Karpas-422 (cell line): ENCODE data around the gene C1GALT1. TPM values are rescaled to one million over a fixed set of nuclear protein-coding genes. Genes with fewer than 3 reads are reported as not detected.
"Not testable (repeated sequence)": the region's sequence is repeated elsewhere in the genome, so short reads cannot be mapped to it uniquely, and the experiment has no call there.

Source experiments
- DNase-seq: peaks from one replicate; pipeline ENCODE4 v3.0.0-alpha.2; 2015
- H2AFZ ChIP-seq: fragments of 200-600 bp; sonication (generic); 2 replicates; pipeline ENCODE4 v1.6.1; 2014; ENCODE audit warnings: antibody characterized with exemption, low read length, mixed read lengths
- H3K27ac ChIP-seq: fragments of 200-600 bp; sonication (generic); 2 replicates; pipeline ENCODE4 v1.5.1; 2014; ENCODE audit warnings: mild to moderate bottlenecking, low read length, moderate library complexity
- H3K27me3 ChIP-seq: fragments of 200-600 bp; sonication (generic); 2 replicates; pipeline ENCODE4 v1.6.1; 2014; ENCODE audit warnings: low read length, mixed read lengths
- H3K36me3 ChIP-seq: fragments of 200-600 bp; sonication (generic); 2 replicates; pipeline ENCODE4 v1.6.1; 2014; ENCODE audit warnings: low read length, mixed read lengths; ENCODE audit not compliant: insufficient read depth
- H3K4me1 ChIP-seq: fragments of 200-600 bp; sonication (generic); 2 replicates; pipeline ENCODE4 v1.6.1; 2014; ENCODE audit warnings: mild to moderate bottlenecking, low read length, mixed read lengths
- H3K4me2 ChIP-seq: fragments of 200-600 bp; sonication (generic); 2 replicates; pipeline ENCODE4 v1.6.1; 2014; ENCODE audit warnings: low read length, low read depth, mild to moderate bottlenecking; ENCODE audit not compliant: poor library complexity, severe bottlenecking
- H3K4me3 ChIP-seq: fragments of 200-600 bp; sonication (generic); 2 replicates; pipeline ENCODE4 v1.5.1; 2014; ENCODE audit warnings: mild to moderate bottlenecking, antibody characterized with exemption, low read length, mixed read lengths
- H3K79me2 ChIP-seq: fragments of 200-600 bp; sonication (generic); 2 replicates; pipeline ENCODE4 v1.6.1; 2014; ENCODE audit warnings: mild to moderate bottlenecking, low read length, mixed read lengths
- H3K9ac ChIP-seq: fragments of 200-600 bp; sonication (generic); 2 replicates; pipeline ENCODE4 v1.6.0; 2014; ENCODE audit warnings: low read length
- H3K9me2 ChIP-seq: fragments of 200-600 bp; sonication (generic), shearing (Covaris generic); replicated peaks from 2 replicates; pipeline ENCODE4 v1.6.0; 2014; ENCODE audit warnings: mild to moderate bottlenecking, low read length, moderate library complexity; ENCODE audit not compliant: insufficient read depth
- H3K9me3 ChIP-seq: fragments of 300-700, 200-600 bp; sonication (generic); 2 replicates; pipeline ENCODE4 v1.6.1; 2014; ENCODE audit warnings: low read length, mixed read lengths
- H4K20me1 ChIP-seq: fragments of 200-600 bp; sonication (generic); 2 replicates; pipeline ENCODE4 v1.6.1; 2014; ENCODE audit warnings: mild to moderate bottlenecking, antibody characterized with exemption, low read length, low read depth; ENCODE audit not compliant: insufficient read depth
- total RNA-seq: library from RNA; depleted of rRNA; stranded (reverse); fragments of >200 nt; shearing (Covaris generic); gene quantifications from 2 replicates; pipeline ENCODE4 v1.2.3, GENCODE V29; 2014; ENCODE audit warnings: low replicate concordance; rRNA removed

Gene C1GALT1
- total RNA-seq = 36.7 and 54.1 TPM in 2 replicates

DNA sequence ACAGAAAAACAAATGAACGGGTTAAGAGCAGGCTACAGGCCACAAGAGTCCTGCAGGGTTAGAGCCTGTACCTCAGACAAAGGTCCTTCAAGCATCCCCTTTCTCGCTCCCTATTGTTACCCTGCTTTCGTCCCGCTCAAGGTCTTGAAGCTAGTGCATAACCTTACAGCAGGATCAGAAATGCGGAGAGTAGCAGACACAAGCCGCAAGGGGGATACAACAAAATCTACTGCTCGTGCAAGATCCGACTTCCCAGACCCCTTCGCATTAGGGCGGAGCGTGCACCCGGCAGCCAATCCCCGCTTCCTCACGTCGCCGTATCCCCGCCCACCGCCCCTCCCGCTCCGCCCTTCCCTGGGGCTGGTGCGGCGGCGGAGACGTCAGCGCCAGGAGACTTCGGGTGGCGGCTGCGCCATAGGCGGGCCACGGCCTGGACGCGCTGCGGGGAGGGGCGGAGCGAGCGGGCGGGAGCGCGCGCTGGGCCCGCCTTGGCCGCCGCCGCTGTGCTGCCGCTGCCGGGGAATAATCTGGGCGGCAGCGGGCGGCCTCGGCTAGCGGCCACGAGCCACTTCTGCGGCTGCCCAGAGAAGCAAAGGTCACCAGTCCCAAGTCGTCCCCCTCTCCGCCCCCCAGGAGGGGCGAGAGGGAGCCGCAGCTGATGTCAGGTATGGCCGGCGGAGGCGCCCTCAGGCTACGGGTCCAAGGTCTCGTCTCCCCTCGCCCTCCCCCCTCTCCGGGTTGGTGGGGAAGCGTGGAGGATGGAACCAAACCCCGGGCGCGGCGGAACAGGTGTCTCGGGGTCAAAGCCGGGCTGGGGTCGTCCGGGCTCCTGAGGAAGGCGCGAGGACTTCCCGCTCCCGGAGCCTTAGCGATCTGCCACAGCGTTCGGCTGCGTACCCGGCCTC is at the start of gene C1GALT1:
Gene C1GALT1 (plus strand): TSS at position 389 of the 905 bp plus-strand sequence. CDS start 51,776 bp downstream, outside the sequence.
- no peaks in the 10 kb centered on the region for H3K9me2 ChIP-seq
- H3K27me3 ChIP-seq = no peaks in the 10 kb centered on the region
- no peaks in the 10 kb centered on the region for H3K9me3 ChIP-seq
- H3K27ac ChIP-seq = peak within 1 kb of the TSS; percentile 92
- peaks cover 28% of the 10 kb centered on the region for H3K36me3 ChIP-seq
- H4K20me1 ChIP-seq = no peaks in the 10 kb centered on the region
- H3K4me2 ChIP-seq = peak within 1 kb of the TSS; percentile 96
- H3K79me2 ChIP-seq = peaks cover 49% of the 10 kb centered on the region
- peaks cover 31% of the 10 kb centered on the region for H3K4me1 ChIP-seq
- H3K9ac ChIP-seq = peak within 1 kb of the TSS; percentile 93
- DNase-seq = peak; percentile 99
- H3K4me3 ChIP-seq = peak within 1 kb of the TSS; percentile 88
- peak within 1 kb of the TSS; percentile 72 for H2AFZ ChIP-seq

DNA sequence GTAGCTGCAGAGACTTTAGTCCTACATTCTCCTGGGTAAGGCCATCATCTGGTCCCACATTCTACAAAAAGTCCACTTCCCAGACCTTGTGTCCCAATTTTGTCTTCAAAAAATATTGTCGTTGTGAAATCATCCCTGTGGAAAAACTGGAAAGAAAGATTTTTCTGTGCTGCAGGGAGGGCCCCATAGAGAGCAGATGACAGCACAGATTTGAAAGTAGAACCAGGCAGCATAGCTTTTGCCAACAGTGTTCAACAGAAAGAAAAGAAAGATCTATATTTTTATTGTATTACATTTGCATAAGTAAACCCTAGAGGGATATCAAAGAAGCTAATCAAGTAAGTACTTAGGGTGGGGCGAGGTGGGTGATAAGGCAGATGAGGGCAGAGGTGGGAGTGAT is 48.3 kb upstream of the C1GALT1 start:
- no peak for DNase-seq
- H3K4me3 ChIP-seq = no peak overlapping the region
- no peak overlapping the region for H3K4me2 ChIP-seq
- no peaks in the 10 kb centered on the region for H3K4me1 ChIP-seq
- no peaks in the 10 kb centered on the region for H3K27me3 ChIP-seq
- no peaks in the 10 kb centered on the region for H3K36me3 ChIP-seq
- H3K79me2 ChIP-seq = no peaks in the 10 kb centered on the region
- H4K20me1 ChIP-seq = no peaks in the 10 kb centered on the region
- no peaks in the 10 kb centered on the region for H3K9me2 ChIP-seq
- H2AFZ ChIP-seq = no peak overlapping the region
- H3K27ac ChIP-seq = no peak overlapping the region
- H3K9me3 ChIP-seq = no peaks in the 10 kb centered on the region
- no peak overlapping the region for H3K9ac ChIP-seq

DNA sequence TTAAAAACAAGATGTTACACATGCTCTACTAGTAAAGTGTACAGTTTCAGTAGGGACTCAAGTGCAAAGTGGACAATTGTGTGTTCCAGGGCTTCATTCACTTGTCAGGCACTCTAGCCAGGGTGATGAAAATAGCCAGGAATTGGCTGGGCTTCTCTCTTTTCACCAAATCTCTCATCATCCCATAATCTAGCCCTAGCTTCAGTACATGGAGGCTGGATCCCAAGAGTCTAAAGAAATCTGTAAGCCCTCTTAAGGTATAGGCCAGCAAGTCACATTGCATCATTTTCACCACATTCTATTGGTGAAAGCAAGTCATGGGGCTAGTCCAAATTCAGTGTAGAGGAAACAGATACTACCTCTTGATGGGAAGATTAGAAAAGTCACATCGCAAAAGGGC is 47.3 kb upstream of the C1GALT1 start:
- Histone ChIP-seq H3K36me3 (no peaks in the 10 kb centered on the region), H3K79me2 (no peaks in the 10 kb centered on the region)

DNA sequence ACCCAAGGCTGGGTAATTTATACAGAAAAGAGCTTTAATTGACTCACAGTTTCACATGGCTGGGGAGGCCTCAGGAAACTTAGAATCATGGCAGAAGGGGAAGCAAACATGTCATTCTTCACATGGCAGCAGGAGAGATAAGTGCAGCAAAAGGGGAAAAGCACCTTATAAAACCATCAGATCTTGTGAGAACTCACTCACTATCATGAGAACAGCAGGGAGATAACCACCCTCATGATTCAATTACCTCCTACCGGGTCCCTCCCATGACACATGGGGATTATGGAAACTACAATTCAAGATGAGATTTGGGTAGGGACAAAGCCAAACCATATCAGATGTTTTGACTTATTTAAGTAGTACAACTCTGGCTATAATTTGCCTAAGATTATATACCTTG is 46.4 kb upstream of the C1GALT1 start:
- H3K27ac ChIP-seq, DNase-seq, H3K36me3 ChIP-seq, H3K9me3 ChIP-seq, H3K4me2 ChIP-seq, H2AFZ ChIP-seq, H3K9me2 ChIP-seq, H3K27me3 ChIP-seq, H3K4me3 ChIP-seq, H4K20me1 ChIP-seq, H3K4me1 ChIP-seq, H3K79me2 ChIP-seq, H3K9ac ChIP-seq: not testable (repeated sequence)

More for the DNA sequence above, 47.3 kb upstream of the C1GALT1 start:
- no peak overlapping the region for H2AFZ ChIP-seq
- H3K4me2 ChIP-seq = no peak overlapping the region
- H3K27me3 ChIP-seq = no peaks in the 10 kb centered on the region
- no peak overlapping the region for H3K4me3 ChIP-seq
- no peak overlapping the region for H3K27ac ChIP-seq
- H4K20me1 ChIP-seq = no peaks in the 10 kb centered on the region
- H3K9ac ChIP-seq = no peak overlapping the region
- H3K9me2 ChIP-seq = no peaks in the 10 kb centered on the region
- no peak for DNase-seq
- no peaks in the 10 kb centered on the region for H3K9me3 ChIP-seq
- no peaks in the 10 kb centered on the region for H3K4me1 ChIP-seq

DNA sequence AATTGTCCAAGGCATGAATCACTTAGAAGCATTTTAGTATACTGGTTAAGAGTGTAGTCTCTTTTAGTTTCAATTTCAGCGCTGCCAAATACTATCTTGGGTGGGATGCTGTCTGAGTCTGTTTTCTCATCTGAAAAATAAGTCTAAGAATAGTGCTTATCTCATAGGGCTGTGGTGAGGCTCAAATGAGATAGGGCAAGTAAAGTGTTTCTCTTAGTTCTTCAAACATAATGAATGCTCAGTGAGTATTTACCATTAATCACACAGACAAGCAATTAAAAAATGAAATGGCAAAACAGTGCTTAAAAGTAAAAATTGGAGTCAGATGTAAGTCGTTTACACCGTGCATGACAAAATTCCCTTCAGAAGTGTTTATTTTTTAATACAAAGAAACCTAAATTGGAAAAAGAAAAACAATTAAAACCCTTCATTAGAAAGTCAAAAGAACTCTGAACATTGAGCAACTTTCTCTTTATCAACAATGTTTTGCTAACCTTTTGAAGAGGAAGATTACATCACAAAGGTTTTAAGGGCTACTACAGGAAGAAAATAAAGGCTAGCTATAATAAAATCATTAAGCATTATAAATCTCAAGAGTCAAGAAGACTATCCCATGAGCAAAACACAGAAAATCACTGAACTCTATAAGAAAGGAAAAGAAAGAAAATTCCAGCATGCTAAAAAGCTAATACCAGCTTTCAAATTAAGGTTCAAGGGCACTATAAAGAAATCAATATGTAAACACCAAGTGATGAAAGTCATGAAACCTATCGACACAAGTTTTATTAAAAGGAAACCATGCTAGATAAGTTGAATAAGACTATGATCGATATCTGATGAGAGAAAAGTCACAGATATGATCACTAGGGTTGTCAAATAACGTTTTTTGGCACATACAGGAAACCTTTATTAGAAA is 45.6 kb upstream of the C1GALT1 start:
- DNase-seq = no peak
- Histone ChIP-seq H3K36me3 (no peaks in the 10 kb centered on the region), H3K79me2 (no peaks in the 10 kb centered on the region), H3K4me3 (no peak overlapping the region), H3K4me2 (no peak overlapping the region), H3K9me3 (no peaks in the 10 kb centered on the region), H3K4me1 (no peaks in the 10 kb centered on the region), H3K27me3 (no peaks in the 10 kb centered on the region), H3K9ac (no peak overlapping the region), H2AFZ (no peak overlapping the region), H3K27ac (no peak overlapping the region), H3K9me2 (no peaks in the 10 kb centered on the region), H4K20me1 (no peaks in the 10 kb centered on the region)

DNA sequence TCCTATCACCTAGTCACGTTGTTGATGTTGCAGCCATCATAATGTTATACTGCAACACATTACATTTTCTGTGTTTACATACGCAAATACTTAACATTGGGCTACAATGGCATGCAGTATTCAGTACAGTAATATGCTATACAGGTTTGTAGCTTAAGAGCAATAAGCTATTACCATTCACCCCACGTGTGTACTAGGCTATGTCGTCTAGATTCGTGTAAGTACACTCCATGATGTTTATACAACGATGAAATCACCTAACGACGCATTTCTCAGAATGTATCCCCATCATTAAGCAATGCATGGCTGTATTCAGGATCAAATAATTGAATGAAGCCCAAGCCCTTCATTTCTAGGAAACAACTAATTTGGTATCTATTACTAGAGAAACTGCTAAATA is 43.4 kb upstream of the C1GALT1 start:
- DNase-seq = no peak
- no peaks in the 10 kb centered on the region for H3K27me3 ChIP-seq
- no peaks in the 10 kb centered on the region for H3K9me2 ChIP-seq
- H3K4me3 ChIP-seq = no peak overlapping the region
- no peak overlapping the region for H3K4me2 ChIP-seq
- no peaks in the 10 kb centered on the region for H3K9me3 ChIP-seq
- no peaks in the 10 kb centered on the region for H4K20me1 ChIP-seq
- no peaks in the 10 kb centered on the region for H3K36me3 ChIP-seq
- H3K27ac ChIP-seq = no peak overlapping the region
- H2AFZ ChIP-seq = no peak overlapping the region
- H3K79me2 ChIP-seq = no peaks in the 10 kb centered on the region
- H3K9ac ChIP-seq = no peak overlapping the region
- H3K4me1 ChIP-seq = no peaks in the 10 kb centered on the region

DNA sequence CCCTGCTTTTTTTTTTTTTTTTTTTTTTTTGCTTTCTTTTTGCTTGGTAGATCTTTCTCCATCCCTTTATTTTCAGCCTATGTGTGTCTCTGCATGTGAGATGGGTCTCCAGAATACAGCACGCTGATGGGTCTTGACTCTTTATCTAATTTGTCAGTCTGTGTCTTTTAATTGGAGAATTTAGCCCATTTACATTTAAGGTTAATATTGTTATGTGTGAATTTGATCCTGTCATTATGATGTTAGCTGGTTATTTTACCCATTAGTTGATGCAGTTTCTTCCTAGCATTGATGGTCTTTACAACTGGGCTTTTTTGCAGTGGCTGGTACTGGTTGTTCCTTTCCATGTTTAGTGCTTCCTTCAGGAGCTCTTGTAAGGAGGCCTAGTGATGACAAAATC is 38.9 kb upstream of the C1GALT1 start:
- not testable (repeated sequence) for H4K20me1 ChIP-seq, H3K4me2 ChIP-seq, H3K79me2 ChIP-seq, H3K4me3 ChIP-seq, H2AFZ ChIP-seq, H3K9me3 ChIP-seq, H3K27me3 ChIP-seq, H3K36me3 ChIP-seq, H3K4me1 ChIP-seq, H3K9ac ChIP-seq, DNase-seq, H3K9me2 ChIP-seq, H3K27ac ChIP-seq

DNA sequence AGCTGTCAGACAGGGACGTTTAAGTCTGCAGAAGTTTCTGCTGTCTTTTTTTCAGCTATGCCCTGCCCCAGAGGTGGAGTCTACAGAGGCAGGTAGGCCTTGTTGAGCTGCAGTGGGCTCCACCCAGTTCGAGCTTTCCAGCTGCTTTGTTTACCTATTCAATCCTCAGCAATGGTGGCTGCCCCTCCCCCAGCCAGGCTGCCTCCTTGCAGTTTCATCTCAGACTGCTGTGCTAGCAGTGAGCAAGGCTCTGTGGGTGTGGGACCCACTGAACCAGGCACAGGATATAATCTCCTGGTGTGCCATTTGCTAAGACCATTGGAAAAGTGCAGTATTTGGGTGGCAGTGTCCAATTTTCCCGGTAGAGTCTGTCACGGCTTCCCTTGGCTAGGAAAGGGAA is 37.2 kb upstream of the C1GALT1 start:
- H3K79me2 ChIP-seq, H3K27me3 ChIP-seq, H2AFZ ChIP-seq, H3K27ac ChIP-seq, DNase-seq, H3K4me2 ChIP-seq, H3K9me2 ChIP-seq, H3K9me3 ChIP-seq, H3K4me1 ChIP-seq, H3K4me3 ChIP-seq, H4K20me1 ChIP-seq, H3K9ac ChIP-seq, H3K36me3 ChIP-seq: not testable (repeated sequence)
